ENCODE measurements around the gene ZNF469. TPM values are rescaled to one million over a fixed set of nuclear protein-coding genes. Genes with fewer than 3 reads are reported as not detected.

ZNF469 gene
- polyA plus RNA-seq, 3 donors = 0.02 to 0.16 (median 0.10) TPM

DNA sequence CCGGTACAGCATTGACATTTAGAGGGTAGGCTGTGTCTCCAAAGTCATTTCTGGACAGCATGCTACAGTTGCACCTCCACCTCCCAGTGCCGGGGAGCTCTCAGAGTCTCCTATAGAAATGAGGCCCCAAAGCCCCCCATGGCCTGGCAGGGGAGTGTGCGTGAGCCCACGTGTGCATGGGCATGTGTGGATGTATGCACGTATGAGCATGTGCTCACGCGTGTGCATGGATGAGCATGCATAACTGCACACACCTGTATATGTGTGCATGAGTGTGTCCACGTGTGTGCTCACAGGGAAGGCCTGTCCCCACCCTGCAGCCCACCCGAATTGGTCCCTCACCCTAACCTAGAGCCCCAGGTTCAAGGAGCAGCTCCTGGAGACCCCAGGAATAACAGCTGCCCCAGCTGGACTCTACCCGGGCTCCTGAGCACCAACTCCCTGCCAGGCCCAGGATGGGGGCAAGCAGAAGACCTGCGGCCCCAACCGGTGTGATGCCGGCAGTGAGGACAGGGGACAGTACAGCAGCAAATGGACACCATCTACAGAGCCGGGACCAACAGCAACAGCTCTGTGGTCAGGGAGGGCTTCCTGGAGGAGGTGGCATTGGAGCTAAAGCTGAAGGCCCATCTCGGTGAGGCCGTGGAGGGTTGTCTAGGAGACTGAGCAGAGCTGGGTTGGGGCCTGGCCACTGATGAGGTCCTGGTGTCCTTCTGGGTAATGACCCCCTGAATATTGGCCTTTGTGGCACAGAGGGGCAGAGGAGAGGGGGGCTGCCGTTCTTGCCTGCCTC lies 35.1 kb downstream of the ZNF469 start:
- Histone ChIP-seq H3K4me3 (replicated peaks in 1 of 3; ENCODE audit: low read depth in 2 of 3, low read length in 3 of 3) (no peak overlapping the region), H2AFZ (ENCODE audit: insufficient read depth, low read depth, low read length, poor library complexity, severe bottlenecking) (no peak overlapping the region), H3K9ac (ENCODE audit: insufficient read depth, low read length, poor library complexity, severe bottlenecking) (no peak overlapping the region), H3K4me2 (replicated peaks; ENCODE audit: extremely low read depth, low read length, poor library complexity, severe bottlenecking) (no peak overlapping the region), H3K79me2 (ENCODE audit: insufficient read depth, low read length) (no peaks in the 10 kb centered on the region), H3K27ac (ENCODE audit: low read depth in 1 of 2, low read length in 2 of 2) (no peak overlapping the region), H3K9me3 (replicated peaks in 1 of 2; ENCODE audit: control insufficient read depth in 1 of 2, insufficient read depth in 1 of 2, low read length in 2 of 2) (no peaks in the 10 kb centered on the region), H3K36me3 (replicated peaks in 1 of 2; ENCODE audit: control insufficient read depth in 1 of 2, insufficient read depth in 2 of 2, low read length in 2 of 2) (no peaks in the 10 kb centered on the region), H3K27me3 (ENCODE audit: control insufficient read depth in 2 of 2, insufficient read depth in 2 of 2, low read length in 2 of 2) (no peaks in the 10 kb centered on the region), H4K20me1 (ENCODE audit: insufficient read depth, low read length) (no peaks in the 10 kb centered on the region), H3K4me1 (ENCODE audit: control insufficient read depth in 1 of 2, insufficient read depth in 2 of 2, low read length in 2 of 2) (no peaks in the 10 kb centered on the region)
- intact Hi-C loops (cut with micrococcal nuclease) = loop anchor here in 1 of 2 donors (5.0 kb wide), 1 partner anchor 579 kb away; no protein-coding TSS in a partner anchor
- Mint-ChIP-seq H3K4me1 (no peaks in the 10 kb centered on the region), H3K36me3 (no peaks in the 10 kb centered on the region), H3K27me3 (ENCODE audit: low read depth in 3 of 3) (peaks cover 3 to 7% (median 3%) of the 10 kb centered on the region in 3 donors), H3K9me3 (peaks cover 0 to 6% (median 2%) of the 10 kb centered on the region in 7 donors), H3K4me3 (no peak overlapping the region), H3K27ac (no peak overlapping the region)
- DNase-seq = no peak
- TF ChIP-seq, protein P1, sequence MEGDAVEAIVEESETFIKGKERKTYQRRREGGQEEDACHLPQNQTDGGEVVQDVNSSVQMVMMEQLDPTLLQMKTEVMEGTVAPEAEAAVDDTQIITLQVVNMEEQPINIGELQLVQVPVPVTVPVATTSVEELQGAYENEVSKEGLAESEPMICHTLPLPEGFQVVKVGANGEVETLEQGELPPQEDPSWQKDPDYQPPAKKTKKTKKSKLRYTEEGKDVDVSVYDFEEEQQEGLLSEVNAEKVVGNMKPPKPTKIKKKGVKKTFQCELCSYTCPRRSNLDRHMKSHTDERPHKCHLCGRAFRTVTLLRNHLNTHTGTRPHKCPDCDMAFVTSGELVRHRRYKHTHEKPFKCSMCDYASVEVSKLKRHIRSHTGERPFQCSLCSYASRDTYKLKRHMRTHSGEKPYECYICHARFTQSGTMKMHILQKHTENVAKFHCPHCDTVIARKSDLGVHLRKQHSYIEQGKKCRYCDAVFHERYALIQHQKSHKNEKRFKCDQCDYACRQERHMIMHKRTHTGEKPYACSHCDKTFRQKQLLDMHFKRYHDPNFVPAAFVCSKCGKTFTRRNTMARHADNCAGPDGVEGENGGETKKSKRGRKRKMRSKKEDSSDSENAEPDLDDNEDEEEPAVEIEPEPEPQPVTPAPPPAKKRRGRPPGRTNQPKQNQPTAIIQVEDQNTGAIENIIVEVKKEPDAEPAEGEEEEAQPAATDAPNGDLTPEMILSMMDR (IDR thresholded peaks at IDR 0.05) = no peak
- WGBS (ENCODE audit: insufficient coverage) = 93% methylated on average over 8 of the region's 17 CpGs

GRCh38 chr16:88418869-88419268 lies 36.1 kb downstream of the ZNF469 start:
- no peak for DNase-seq
- no peak overlapping the region for H3K4me2 ChIP-seq (replicated peaks; ENCODE audit: extremely low read depth, low read length, poor library complexity, severe bottlenecking)
- H3K9ac ChIP-seq (ENCODE audit: insufficient read depth, low read length, poor library complexity, severe bottlenecking) = no peak overlapping the region
- H3K27me3 ChIP-seq (ENCODE audit: control insufficient read depth in 2 of 2, insufficient read depth in 2 of 2, low read length in 2 of 2) = no peaks in the 10 kb centered on the region
- Mint-ChIP-seq H3K4me3 (no peak overlapping the region), H3K9me3 (peaks cover 0 to 9% (median 4%) of the 10 kb centered on the region in 7 donors), H3K36me3 (no peaks in the 10 kb centered on the region), H3K27me3 (ENCODE audit: low read depth in 3 of 3) (peaks cover 3 to 14% (median 8%) of the 10 kb centered on the region in 3 donors), H3K4me1 (no peaks in the 10 kb centered on the region), H3K27ac (peak overlapping the region in 1 of 7 donors; percentile 26)
- H3K4me1 ChIP-seq (ENCODE audit: control insufficient read depth in 1 of 2, insufficient read depth in 2 of 2, low read length in 2 of 2) = no peaks in the 10 kb centered on the region
- TF ChIP-seq, protein P1 (IDR thresholded peaks at IDR 0.05) = no peak
- no peak overlapping the region for H3K27ac ChIP-seq (ENCODE audit: low read depth in 1 of 2, low read length in 2 of 2)
- H3K9me3 ChIP-seq (replicated peaks in 1 of 2; ENCODE audit: control insufficient read depth in 1 of 2, insufficient read depth in 1 of 2, low read length in 2 of 2) = peaks cover 0 to 6% of the 10 kb centered on the region in 2 donors
- no peak overlapping the region for H3K4me3 ChIP-seq (replicated peaks in 1 of 3; ENCODE audit: low read depth in 2 of 3, low read length in 3 of 3)
- no peaks in the 10 kb centered on the region for H3K79me2 ChIP-seq (ENCODE audit: insufficient read depth, low read length)
- no peaks in the 10 kb centered on the region for H4K20me1 ChIP-seq (ENCODE audit: insufficient read depth, low read length)
- intact Hi-C loops (cut with micrococcal nuclease) = loop anchor here in 1 of 2 donors (5.0 kb wide), 1 partner anchor 578 kb away; no protein-coding TSS in a partner anchor
- 88% methylated on average over 18 of the region's 18 CpGs for WGBS (ENCODE audit: insufficient coverage)
- H3K36me3 ChIP-seq (replicated peaks in 1 of 2; ENCODE audit: control insufficient read depth in 1 of 2, insufficient read depth in 2 of 2, low read length in 2 of 2) = no peaks in the 10 kb centered on the region
- H2AFZ ChIP-seq (ENCODE audit: insufficient read depth, low read depth, low read length, poor library complexity, severe bottlenecking) = no peak overlapping the region

Data from CD14-positive monocyte (primary cell).